ENCODE results near the gene MAD2L1.

The MAD2L1 gene

DNA sequence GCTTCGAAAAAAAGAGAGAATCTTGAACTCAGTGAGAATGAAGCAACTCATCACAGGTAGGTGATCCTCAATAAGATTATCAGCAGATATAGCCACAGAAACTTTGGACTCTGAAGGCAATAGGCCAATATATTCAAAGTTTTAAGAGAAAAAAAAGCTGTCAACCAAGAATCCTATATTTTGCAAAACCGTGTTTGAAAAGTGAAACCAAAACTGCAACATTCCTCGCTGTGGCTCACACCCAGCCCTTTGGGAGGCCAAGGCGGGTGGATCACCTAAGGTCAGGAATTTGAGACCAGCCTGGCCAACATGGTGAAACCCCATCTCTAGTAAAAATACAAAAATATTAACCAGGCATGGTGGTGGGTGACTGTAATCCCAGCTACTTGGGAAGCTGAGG lies 22.8 kb downstream of the MAD2L1 start:
- Histone ChIP-seq H4K20me1 (ENCODE audit: insufficient read depth) (no peaks in the 10 kb centered on the region), H3K4me3 (IDR thresholded peaks at IDR 0.05; ENCODE audit: insufficient read depth, low read depth, low read length) (no peak overlapping the region), H3K4me1 (ENCODE audit: low read depth, poor library complexity, severe bottlenecking) (no peaks in the 10 kb centered on the region), H3K9ac (no peak overlapping the region), H2AFZ (ENCODE audit: low read depth) (no peak overlapping the region), H3K4me2 (no peak overlapping the region), H3K79me2 (ENCODE audit: insufficient read depth, low read depth) (no peaks in the 10 kb centered on the region), H3K27me3 (ENCODE audit: insufficient read depth, low read depth) (no peaks in the 10 kb centered on the region), H3K36me3 (ENCODE audit: insufficient read depth) (no peaks in the 10 kb centered on the region), H3K27ac (no peak overlapping the region)
- TF ChIP-seq, protein P1, sequence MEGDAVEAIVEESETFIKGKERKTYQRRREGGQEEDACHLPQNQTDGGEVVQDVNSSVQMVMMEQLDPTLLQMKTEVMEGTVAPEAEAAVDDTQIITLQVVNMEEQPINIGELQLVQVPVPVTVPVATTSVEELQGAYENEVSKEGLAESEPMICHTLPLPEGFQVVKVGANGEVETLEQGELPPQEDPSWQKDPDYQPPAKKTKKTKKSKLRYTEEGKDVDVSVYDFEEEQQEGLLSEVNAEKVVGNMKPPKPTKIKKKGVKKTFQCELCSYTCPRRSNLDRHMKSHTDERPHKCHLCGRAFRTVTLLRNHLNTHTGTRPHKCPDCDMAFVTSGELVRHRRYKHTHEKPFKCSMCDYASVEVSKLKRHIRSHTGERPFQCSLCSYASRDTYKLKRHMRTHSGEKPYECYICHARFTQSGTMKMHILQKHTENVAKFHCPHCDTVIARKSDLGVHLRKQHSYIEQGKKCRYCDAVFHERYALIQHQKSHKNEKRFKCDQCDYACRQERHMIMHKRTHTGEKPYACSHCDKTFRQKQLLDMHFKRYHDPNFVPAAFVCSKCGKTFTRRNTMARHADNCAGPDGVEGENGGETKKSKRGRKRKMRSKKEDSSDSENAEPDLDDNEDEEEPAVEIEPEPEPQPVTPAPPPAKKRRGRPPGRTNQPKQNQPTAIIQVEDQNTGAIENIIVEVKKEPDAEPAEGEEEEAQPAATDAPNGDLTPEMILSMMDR (conservative IDR thresholded peaks at IDR 0.05; ENCODE audit: low read depth, low read length), result no peak

- Histone ChIP-seq H3K36me3 (ENCODE audit: insufficient read depth) (no peaks in the 10 kb centered on the region), H3K9ac (no peak overlapping the region), H3K4me3 (IDR thresholded peaks at IDR 0.05; ENCODE audit: insufficient read depth, low read depth, low read length) (no peak overlapping the region), H3K79me2 (ENCODE audit: insufficient read depth, low read depth) (no peaks in the 10 kb centered on the region), H3K27ac (no peak overlapping the region), H2AFZ (ENCODE audit: low read depth) (no peak overlapping the region), H3K4me1 (ENCODE audit: low read depth, poor library complexity, severe bottlenecking) (no peaks in the 10 kb centered on the region), H3K4me2 (no peak overlapping the region), H3K27me3 (ENCODE audit: insufficient read depth, low read depth) (no peaks in the 10 kb centered on the region), H4K20me1 (ENCODE audit: insufficient read depth) (no peaks in the 10 kb centered on the region)
- TF ChIP-seq, protein P1 (conservative IDR thresholded peaks at IDR 0.05; ENCODE audit: low read depth, low read length), result no peak
These were observed 29.2 kb downstream of the MAD2L1 start for GRCh38 chr4:120037411-120037810.

GRCh38 chr4:120034913-120035312 lies 31.7 kb downstream of the MAD2L1 start:
- H3K4me1 ChIP-seq (ENCODE audit: low read depth, poor library complexity, severe bottlenecking), result no peaks in the 10 kb centered on the region
- no peak overlapping the region for H2AFZ ChIP-seq (ENCODE audit: low read depth)
- H3K36me3 ChIP-seq (ENCODE audit: insufficient read depth), result no peaks in the 10 kb centered on the region
- no peaks in the 10 kb centered on the region for H3K27me3 ChIP-seq (ENCODE audit: insufficient read depth, low read depth)
- no peak overlapping the region for H3K4me2 ChIP-seq
- no peaks in the 10 kb centered on the region for H4K20me1 ChIP-seq (ENCODE audit: insufficient read depth)
- H3K9ac ChIP-seq, result no peak overlapping the region
- no peak overlapping the region for H3K27ac ChIP-seq
- TF ChIP-seq, protein P1 (conservative IDR thresholded peaks at IDR 0.05; ENCODE audit: low read depth, low read length), result no peak
- no peaks in the 10 kb centered on the region for H3K79me2 ChIP-seq (ENCODE audit: insufficient read depth, low read depth)
- no peak overlapping the region for H3K4me3 ChIP-seq (IDR thresholded peaks at IDR 0.05; ENCODE audit: insufficient read depth, low read depth, low read length)

DNA sequence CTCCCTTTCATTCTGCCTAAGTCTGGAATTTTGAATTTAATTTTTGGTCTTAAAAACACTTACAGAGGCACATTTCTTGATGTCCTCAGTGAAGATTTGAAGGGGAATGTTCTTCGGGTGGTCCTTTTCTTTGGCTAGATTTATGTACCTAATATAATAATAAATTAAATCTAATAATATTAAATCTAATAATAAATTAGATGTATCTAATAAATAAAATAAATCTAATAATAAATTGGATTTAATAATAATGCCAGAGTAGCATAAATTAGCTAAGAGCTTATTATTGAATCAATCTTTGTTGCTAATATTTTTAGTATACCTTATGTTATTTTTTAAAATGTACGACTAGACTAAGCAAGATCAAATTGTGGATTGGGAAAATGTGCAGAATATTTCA lies 39.8 kb downstream of the MAD2L1 start:
- Histone ChIP-seq H3K27ac (no peak overlapping the region), H3K36me3 (ENCODE audit: insufficient read depth) (no peaks in the 10 kb centered on the region), H3K4me3 (IDR thresholded peaks at IDR 0.05; ENCODE audit: insufficient read depth, low read depth, low read length) (no peak overlapping the region), H3K4me2 (no peak overlapping the region), H4K20me1 (ENCODE audit: insufficient read depth) (no peaks in the 10 kb centered on the region), H3K27me3 (ENCODE audit: insufficient read depth, low read depth) (no peaks in the 10 kb centered on the region), H3K9ac (no peak overlapping the region), H3K79me2 (ENCODE audit: insufficient read depth, low read depth) (no peaks in the 10 kb centered on the region), H3K4me1 (ENCODE audit: low read depth, poor library complexity, severe bottlenecking) (no peaks in the 10 kb centered on the region), H2AFZ (ENCODE audit: low read depth) (no peak overlapping the region)
- TF ChIP-seq, protein P1 (conservative IDR thresholded peaks at IDR 0.05; ENCODE audit: low read depth, low read length), result no peak
